ENCODE results near the gene CBX8.

CBX8 gene

DNA sequence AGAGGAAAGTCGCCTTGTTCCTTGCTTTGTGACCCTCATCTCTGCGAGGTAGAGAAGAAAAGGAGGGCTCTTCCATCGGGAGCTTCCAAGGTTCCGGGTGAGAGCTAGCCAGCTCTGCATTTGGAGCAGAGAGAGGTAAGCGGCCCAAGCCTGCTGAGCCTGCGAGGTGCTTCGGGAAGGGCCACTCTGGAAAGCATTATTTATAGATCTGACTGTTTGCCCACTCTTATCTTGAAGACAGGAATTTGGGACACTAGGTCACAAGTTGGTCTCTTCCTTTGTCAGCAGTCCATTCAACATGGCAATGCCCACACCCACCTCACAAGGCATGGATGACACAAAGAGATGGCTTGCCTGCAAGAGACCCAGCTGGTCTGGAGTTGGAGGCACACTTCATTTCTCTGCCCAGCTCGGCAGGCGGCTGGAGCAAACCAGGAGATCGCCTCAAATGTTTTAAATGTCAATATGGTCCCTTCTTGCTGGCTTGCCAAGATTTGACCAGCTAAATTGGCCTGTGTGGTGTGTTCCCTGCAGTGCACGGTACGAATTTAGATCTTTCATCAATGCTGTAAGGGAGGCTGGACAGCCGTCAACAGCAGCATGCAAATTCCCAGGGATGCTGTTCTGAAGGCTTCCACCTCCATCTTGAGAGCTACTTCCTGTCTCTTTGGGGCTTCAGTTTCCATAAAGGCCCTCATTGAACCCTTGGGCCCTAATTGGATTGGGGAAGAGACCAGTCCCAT, 22.8 kb upstream of the CBX8 start:
- no peak for DNase-seq (ENCODE audit: low spot score)

DNA sequence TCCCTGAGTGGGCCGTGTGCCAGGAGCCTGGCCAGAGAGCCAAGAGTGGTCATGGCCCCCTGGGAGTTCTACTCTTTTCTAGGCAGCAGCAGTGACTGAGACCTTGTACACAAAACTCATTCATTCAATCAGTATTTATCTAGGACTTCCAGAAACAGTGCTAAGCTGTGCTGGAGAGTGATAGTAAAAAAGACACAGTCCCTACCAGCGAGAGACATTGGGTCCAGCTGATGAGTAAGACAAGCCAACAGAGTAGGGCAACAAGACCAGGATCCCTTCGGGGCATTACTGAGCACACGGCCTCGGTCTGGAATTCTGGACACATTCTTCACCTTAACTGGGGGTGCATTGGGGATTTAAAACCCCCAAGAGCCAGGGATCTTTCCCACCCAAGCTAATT, 22.2 kb upstream of the CBX8 start:
- DNase-seq (ENCODE audit: low spot score) = no peak

DNA sequence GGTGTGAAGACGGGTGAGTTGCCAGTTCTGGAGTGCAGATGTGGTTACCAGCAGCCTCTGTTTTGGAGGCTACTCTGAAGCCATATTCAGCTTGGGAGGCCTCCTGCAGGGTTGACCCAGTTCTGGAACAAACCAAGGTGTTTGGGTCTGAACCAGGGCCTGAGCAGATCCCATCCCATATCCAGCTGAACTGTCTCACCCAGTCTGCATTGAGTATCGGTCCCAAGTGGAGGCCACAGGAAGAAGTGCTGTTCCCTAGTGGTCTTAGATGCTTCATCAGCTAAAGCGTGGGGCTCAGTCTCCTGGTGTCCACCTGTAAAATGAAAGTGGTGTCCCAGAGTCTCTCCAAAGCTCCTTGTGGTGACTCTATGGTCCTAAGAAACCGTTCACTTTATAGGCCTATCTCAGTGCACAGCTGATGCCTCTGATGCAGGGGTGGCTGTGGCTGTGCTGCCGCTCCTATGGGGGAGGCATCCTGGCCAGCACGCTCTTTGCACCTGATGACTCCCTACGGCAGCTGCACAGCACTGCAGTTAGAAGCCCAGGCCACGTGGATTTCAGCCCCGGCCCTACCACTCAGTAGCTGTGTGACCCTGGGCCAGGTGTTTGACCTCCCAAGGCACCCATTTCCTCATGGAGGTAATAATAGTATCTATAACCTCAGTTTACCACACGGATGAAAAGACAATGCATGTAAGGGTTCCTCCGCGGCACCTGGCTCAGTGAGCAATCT, 21.3 kb upstream of the CBX8 start:
- DNase-seq (ENCODE audit: low spot score) = no peak

DNA sequence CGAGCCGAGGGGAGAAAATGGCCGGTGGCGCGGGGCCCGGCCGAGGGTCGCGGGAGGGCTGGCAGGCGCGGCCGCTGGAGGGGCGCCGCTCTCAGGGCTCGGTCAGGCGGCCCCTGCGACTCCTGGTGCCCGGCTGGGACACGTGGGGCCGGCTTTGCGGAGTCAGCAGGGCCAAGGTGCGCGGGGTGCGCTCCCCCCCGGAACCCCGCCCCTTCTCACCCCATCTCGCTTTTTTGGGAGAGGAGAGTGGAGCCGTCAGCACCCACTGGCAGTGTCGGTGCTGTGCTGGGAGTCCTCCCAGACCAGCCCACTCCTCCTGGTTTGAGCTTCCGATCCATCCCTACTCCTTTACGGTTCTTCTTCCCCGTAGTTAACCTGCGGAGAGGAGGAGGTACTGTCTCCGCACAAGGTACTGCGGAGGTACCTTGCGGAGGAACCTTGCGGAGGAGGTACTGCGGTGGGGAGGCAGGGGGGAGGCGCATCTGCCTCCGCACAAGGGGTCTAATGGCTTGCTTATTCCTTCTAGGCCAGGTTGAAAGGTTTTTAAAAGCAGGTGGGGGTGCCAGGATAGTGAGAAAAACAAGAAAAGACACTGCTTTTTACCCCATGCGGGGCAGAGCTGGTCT, 19.1 kb upstream of the CBX8 start:
- DNase-seq (ENCODE audit: low spot score) = no peak

DNA sequence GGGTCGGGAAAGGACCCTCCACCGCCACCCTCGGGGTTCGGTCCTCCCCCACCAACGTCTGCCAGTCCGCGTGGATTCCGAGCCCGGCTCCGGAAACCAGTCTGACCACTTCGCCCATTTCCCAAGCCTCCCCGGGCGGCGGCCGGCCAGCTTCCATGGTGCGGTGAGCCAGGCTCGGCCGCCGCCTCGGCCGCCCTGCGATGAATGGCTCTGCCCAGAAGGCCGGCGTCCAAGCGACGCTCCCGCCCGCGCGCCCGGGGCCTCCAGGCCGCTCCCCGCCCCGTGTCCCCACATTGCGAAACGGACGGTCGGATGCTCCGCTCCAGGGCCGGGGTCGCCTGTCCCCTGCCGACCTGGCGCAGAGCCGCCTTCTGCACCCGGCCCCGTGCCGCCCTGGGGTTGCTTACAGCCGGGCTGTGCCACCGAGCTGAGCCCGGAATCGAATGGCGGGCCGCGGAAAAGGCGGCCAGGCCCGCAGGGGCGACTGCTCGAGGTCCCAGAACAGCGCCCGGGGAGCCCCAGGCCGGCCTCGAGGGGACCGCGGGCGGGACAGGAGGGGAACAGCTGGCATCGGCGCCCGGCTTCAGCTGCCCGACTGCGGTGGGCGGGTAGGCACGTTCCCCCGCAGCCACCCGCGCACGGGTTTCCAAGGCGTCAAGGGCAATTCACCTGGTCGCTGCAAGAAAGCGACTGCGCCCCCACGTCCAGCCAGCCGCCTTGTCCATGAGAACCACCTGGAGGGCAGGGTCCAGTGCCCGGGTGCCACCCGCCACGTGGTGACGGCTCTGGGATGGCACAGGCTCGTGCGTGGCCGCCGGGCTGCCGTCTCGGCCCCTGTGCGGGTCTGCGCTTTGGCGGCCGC, 18.3 kb upstream of the CBX8 start:
- DNase-seq (ENCODE audit: low spot score) = no peak

DNA sequence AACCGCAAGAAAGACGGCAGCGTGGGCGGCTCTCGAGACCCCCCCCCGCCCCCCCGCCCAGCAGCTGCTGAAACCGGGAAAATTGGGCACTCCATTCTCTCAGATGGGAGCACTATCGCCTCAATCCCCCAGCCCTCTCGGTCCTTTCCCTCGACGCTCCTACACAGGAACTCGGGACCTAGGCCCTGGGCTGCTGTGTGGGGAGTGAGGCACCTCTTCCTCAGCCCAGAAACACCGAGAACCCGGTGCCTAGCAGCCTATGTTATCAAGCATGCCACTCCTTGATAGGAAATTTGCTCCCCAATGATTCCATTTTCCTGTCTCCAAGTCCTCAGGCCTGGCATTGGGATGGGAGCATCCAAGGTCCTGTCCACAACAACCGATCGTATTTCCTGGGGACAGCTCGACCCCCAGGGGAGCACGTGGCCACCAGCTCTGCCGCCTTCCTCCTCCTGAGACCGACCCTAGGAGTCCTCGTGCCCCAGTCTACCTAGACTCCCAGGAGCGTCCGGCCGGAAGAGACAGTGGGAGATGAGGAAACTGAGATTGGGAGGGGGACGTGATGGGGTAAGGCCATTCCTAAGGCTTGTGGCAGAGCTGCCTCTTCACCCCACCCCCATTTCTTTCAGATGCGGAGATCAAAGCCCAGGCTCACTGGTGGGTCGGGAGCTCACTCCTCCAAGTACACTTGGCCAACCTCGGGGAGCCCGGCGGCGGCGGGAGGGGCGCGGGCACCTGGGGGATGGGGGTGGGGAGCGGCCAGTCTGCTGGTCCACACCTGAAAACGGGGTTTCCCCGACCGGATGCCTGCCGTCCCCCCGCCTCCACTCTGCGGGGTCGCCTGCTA, 17.5 kb upstream of the CBX8 start:
- DNase-seq (ENCODE audit: low spot score) = no peak

DNA sequence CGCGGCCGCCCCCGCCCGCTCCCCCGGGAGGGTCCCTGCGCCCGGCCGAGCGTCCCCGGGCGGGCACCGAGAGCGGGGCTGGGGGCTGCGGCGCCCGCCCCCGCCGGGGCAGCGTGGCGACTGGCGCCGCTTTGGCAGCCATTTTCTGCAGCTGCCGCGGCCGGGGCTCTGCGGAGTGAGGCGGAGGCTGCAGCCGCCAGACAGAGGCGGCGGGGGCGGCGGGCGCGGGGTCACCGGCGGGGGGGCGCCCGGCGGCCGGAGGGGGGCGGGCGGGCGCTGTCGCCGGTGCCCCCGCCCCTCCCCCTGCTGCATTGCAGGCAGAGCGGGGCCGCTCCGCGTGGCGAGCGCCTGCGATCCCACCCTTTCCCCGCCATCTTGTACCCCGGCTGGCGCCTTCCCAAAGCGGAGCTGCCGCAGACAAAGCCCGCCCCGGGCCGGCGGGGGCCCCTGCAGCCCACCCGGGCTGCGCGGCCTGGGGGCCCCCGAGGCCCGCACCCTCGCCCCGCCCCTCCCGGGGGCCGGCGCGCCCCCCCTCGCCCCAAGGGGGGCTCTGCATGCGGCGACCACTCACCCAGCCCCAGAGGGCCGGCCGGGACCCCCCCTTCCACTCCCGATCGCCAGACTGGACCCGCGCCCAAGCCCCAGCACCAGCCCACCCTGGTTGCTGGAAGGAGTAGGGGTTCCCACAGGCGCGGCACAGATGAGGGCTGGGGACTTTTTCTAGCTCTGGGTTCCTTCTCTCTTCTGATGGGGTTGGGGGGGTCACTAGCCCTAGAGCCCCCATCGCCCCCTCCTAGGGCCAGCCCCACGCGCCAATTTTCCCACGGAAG, 16.6 kb upstream of the CBX8 start:
- DNase-seq (ENCODE audit: low spot score) = no peak

DNA sequence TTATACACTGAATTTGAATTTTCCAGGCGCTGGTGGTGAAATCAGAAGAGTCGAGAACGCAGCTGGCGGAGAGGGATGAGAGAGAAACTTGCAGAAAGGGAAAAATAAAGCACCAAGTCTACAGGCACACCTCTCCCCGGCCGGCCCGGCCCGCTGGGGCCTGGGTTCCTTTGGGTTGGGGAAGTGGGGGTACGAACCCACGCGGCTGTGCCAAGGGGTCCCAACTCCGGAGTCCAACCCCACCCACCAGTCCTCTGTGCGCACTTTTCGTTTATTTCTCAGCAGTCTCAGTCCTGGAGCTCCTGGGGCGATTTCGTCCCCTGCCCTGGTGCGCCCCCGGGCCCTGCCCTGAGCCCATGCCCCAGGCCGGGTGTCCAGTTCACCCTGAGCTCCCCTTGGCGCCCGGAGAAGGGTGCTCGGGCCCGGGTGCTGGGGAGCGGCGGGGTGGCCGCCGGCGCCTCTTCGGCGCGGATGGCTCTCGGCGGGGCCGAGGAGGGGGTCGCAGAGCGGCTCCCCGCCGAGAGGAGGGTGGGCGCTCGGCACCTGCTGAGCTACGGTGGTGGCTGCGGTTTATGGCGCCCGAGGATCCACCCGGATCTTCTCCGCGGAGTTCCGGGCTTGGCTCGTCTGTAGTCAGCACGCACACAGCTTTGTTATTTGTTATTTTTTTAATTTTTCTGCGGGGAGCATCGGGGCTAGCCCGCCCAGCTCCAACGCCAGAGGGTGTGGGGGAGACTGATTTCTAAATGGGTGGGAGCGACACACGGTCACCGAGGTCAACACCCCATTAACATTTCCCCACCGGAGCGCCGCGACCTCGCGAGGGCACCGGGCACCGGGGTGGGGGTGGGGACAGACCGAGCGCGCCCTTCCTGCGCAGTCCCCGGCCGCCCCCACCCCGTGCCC, 15.7 kb upstream of the CBX8 start:
- no peak for DNase-seq (ENCODE audit: low spot score)

DNA sequence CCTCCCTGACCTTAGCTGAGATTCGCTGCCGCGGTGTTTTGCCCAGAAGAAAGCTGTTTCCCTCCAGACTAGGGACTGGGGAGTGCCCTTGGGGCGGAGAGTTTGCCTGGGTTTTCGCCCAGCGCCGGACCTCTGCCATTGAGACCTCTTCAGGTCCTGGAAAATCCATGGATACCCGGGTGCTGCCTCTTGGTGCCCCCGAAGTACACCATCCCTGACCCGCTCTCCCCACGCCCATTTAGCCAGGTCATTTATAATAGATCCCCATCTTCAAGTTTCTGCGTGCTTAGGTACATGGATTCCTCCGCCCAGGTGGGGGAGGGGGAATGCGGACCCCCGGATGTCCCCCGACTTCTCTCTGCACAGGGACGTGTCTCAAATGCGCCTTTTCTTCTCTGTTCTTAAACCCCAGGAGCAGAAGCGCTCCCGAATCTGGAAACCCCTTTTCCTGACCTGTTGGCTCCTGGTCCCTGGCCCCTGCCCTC, 15.0 kb upstream of the CBX8 start:
- DNase-seq (ENCODE audit: low spot score) = no peak

DNA sequence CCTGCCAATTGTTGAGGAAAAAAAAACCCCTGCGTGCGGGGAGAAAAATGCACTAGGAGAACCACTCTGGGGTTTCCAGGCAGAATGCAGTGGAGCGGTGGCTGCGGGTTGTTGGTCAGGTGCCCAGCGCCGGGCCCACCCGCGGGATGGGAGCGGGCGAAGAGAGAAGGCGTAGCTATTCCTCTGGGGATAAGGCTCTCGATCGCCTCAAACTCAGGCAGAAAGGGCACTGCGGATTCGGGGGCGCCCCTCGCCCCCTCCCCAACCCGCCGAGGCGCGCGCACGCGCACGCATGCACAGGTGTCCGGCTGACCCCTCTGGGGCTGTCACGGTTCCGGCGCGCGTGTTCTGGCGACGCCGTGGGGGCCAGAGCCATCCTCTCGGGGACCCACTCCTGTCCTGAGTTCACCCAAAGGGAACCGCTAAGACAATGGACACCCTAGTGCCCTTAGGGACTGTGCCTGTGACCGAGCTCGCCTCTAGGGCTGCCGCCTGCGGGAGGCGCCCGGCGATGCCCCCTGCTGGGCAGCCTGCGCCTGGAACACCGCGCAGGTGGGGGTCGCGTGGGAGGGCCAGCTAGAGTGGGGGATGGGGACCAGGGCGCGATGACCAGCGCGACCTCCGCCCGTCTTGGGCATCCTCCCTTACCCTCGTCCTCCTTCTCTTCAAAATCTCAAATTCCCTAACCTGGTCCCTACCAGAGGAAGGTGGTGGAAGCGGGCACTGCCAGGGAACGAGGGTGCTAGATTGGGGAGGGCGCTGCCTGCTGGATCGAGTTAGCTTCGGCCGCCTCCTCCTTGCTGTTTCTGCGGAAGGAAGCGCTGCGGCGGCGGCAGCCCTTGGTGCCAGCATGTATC, 14.4 kb upstream of the CBX8 start:
- DNase-seq (ENCODE audit: low spot score) = peak; percentile 89

DNA sequence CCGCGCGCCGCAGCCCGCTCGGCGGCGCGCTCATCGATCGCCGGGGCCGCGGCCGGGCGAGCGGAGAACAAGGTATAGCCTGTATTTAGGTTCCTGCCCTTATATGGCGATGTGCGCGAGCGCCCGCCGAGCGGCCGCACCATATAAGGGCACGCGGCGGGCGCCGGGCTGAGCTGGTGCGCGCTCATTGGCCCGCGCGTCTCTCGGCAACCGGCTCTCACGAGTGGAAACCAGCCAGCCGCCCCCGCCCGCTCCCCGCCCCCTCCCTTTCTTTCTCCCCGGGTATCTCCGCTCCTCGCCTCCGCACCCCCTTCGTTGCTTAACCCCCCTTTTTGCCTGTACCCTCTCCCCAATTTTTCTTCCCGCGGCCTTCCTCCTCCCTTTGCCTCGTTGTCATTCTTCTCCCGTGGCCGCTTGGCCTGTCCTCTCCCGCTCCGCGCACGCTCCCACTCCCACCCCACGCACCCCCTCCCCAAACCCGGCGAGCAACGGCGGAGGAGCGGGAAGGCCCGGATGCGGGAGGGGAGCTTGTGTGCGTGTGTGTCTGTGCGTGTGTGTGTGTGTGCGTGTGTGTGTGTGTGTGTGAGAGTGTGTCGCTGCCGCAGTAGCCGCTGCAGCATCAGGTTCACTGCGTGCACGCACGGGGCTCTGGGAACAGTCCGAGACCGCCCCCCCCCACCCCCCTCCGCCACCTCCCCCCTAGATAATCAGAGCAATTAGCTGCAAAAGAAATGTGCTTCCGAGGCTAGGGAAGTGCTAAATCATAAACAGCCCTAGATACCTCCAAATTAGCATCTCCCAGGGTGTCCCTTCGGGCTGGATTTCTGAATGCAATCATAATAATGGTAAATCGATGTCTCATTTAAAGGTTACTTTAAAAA, 13.5 kb upstream of the CBX8 start:
- DNase-seq (ENCODE audit: low spot score) = peak; percentile 96

DNA sequence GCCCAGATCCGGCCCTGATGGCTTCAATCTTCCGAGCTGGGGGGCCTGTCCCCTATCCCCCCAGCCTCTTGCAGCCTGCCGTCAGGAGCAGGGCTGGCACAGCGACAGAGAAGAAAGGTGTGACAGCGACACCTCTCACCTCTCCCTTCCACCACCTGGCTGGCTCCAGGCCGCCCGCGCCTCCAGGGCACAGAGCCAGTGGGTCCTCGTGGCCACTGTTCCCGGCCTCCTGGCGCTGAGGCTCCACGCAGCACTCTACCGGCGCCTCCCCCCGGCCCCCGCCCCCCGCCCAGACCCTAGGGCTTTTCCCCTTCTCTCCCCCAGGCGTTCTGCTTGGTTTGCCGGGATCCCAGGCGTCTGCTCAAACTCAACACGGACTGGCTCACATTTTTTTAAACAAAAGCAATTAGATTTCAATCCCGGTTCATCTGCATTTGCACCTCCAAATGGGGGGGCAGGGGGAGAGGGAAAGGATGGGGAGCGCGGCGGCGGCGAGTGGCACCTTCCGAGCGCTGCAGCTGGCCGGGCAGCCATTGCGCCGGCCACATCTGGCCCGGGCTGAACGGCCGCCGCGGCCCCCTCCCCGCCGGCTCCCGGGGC, 12.8 kb upstream of the CBX8 start:
- DNase-seq (ENCODE audit: low spot score) = no peak

DNA sequence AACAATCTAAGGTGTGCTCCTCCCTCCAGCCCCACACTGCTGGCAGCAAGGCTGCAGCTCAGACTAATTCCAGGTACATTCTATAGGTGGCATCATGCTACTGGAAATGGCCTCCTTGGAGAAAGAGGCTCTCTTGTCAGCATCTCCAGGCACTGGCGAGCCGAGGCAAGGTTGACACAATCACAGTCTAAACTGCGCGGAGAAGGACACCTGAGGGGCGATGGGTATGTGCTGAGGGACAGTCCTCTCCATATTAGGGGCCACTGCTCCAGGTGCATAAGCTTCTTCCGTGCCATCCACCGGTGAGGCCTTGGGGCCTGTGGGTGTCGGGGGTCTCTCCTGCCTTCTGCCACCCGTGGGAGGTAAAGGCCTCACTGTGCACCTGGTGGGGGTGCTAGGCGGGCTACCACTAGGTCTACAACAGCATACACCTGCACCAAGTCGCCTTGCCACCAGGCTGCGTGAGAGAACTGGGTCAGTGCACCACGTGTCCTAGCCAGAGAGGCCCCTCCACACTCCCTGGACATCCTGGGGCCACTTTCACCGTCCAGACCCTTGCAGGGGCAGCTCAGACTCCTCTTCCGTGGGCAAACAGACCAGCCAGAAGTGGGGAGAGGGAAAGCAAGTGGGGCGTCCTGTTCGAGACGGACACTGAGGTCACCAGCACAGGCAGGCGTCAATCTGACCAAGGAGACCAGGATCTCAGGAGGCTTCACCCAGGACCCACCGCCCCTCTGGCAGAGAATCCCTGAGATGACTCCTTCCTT, 12.1 kb upstream of the CBX8 start:
- peak; percentile 83 for DNase-seq (ENCODE audit: low spot score)

DNA sequence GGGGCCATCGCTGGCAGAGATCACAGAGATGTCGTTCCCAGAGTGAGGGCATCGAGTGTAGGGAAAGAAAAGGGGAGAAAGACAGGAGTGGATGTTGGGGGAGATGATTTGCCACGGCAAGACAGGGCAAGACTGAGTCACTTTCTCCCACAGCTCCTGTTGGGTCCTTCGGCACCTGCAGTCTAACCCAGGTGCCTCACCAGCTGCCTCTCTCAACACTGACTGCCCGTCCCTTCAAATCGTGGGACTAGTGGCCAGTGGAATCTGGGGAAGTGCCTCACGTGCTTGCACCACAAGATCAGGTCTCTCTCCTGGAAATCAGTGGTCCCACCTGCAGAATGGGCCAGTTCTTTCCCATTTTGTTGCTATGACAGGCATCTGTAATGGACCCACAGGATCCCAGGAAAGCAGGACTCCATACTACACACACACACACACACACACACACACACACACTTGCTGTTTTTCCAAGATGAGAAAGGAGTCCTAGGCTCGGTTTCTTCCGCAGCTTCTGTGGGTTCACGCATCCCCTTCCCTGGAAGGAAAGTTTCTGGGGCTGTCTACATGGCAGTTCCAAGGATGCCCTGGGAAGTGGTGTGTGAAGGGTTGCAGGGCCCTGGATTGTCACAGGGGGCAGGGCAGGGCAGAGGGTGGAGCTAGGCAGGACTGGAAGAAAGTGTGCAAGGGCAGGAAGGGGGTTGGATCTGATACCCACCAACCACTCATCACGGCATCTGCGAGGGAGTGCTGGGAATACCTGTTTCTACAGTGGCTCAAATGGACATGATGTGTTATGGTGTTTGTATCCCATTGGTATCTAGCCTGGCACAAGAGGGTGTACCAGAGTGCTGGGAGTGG, 10.2 kb upstream of the CBX8 start:
- no peak for DNase-seq (ENCODE audit: low spot score)

DNA sequence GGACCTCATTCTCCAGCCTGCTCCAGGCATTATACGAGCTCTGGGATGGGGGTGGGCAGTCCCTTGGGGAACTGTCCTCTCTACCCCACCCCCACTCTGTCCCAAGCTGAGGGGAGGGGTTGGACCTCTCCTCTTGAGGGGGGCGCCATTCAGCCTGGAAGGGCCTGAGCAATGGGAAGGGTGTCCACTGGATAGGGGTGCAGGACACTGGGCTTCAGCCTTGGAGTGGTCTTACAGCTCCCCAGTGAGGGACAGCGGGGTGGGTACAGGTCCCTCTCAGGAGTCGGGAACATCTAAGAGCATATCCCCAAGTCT, 9.5 kb upstream of the CBX8 start:
- DNase-seq (ENCODE audit: low spot score) = no peak

All from SK-N-DZ (cell line).